Activated naive CD8-positive, alpha-beta T cell treated with anti-CD3 and anti-CD28 coated beads, Interleukin-2, amount 10 ng/mL, durations not matched to agents 7 days and 5 days (primary cell): ENCODE data around the gene LRRC32. TPM values are rescaled to one million over a fixed set of nuclear protein-coding genes. Genes with fewer than 3 reads are reported as not detected.

Experiments used
- ATAC-seq: fragments of 150-1000 bp; cut with Tn5 transposase; one replicate; pipeline ENCODE4 v1.10.0; 2021; ENCODE audit warnings: low read depth, moderate library complexity
- POLR2A ChIA-PET: fragments of 350-600 bp; sonication (Branson Sonifier 250); formaldehyde crosslinking; loops from one replicate; lab custom pipeline; 2021; ENCODE audit warnings: antibody characterized with exemption; lab: Charles Lee
- DNase-seq: peaks from one replicate; pipeline ENCODE4 v3.0.0; 2021
- H3K27ac Mint-ChIP-seq: one replicate; pipeline ENCODE4 v1.8.0; 2022; ENCODE audit warnings: mild to moderate bottlenecking, mixed read lengths
- H3K27me3 Mint-ChIP-seq: one replicate; pipeline ENCODE4 v1.8.0; 2022; ENCODE audit warnings: mild to moderate bottlenecking, moderate library complexity, mixed read lengths
- H3K36me3 Mint-ChIP-seq: one replicate; pipeline ENCODE4 v1.8.0; 2021; ENCODE audit warnings: mild to moderate bottlenecking, mixed read lengths
- H3K4me1 Mint-ChIP-seq: one replicate; pipeline ENCODE4 v1.8.0; 2021; ENCODE audit warnings: mixed read lengths
- H3K4me3 Mint-ChIP-seq: one replicate; pipeline ENCODE4 v1.8.0; 2022; ENCODE audit warnings: mild to moderate bottlenecking, moderate library complexity, mixed read lengths
- H3K9me3 Mint-ChIP-seq: one replicate; pipeline ENCODE4 v1.8.0; 2021; ENCODE audit warnings: mixed read lengths
- total RNA-seq, 2 experiments: library from RNA; stranded (reverse); gene quantifications; one replicate each; pipeline ENCODE4 v1.2.3, GENCODE V29; 2021

Gene LRRC32
- total RNA-seq, 2 experiments from 2014 or later, result 0.34 to 0.75 TPM

GRCh38 chr11:76693806-76694205 lies 23.3 kb upstream of the LRRC32 start:
- no peak for DNase-seq
- Mint-ChIP-seq H3K9me3 (no peaks in the 10 kb centered on the region), H3K27ac (no peak overlapping the region), H3K4me1 (peaks cover 8% of the 10 kb centered on the region), H3K36me3 (no peaks in the 10 kb centered on the region), H3K4me3 (no peak overlapping the region), H3K27me3 (peaks cover 6% of the 10 kb centered on the region)
- POLR2A ChIA-PET, result no interaction called here
- no peak for ATAC-seq

GRCh38 chr11:76692956-76693355 lies 22.4 kb upstream of the LRRC32 start:
- DNase-seq, result no peak
- Mint-ChIP-seq H3K4me3 (no peak overlapping the region), H3K9me3 (no peaks in the 10 kb centered on the region), H3K27me3 (peaks cover 6% of the 10 kb centered on the region), H3K4me1 (peaks cover 8% of the 10 kb centered on the region), H3K36me3 (no peaks in the 10 kb centered on the region), H3K27ac (no peak overlapping the region)
- ATAC-seq, result no peak
- POLR2A ChIA-PET, result interaction anchor here (1.0 kb wide), 1 partner anchor 9 kb away, joined by 3 read pairs; no protein-coding TSS in a partner anchor

DNA sequence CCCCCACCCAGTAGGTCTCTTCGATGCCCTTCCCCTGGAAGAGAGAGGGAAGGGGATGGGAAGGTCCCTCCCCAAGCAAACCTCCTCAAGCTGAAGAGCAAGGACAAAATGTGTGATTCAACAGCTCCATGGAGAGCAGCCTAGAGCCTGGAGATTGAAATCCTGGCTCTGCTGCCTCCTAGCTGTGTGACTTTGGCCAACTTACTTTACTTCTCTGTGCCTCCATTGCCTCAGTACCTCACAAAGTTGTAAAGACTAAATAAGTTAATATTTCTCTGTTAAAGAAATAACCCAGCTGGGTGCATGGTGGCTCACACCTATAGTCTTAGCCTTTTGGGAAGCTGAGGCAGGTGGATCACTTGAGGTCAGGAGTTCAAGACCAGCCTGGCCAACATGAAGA lies 21.1 kb upstream of the LRRC32 start:
- Mint-ChIP-seq H3K9me3 (no peaks in the 10 kb centered on the region), H3K4me3 (no peak overlapping the region), H3K27me3 (peaks cover 6% of the 10 kb centered on the region), H3K36me3 (no peaks in the 10 kb centered on the region), H3K27ac (no peak overlapping the region), H3K4me1 (peaks cover 17% of the 10 kb centered on the region)
- POLR2A ChIA-PET, result no interaction called here
- DNase-seq (no peak), ATAC-seq (no peak)

- H3K27me3 Mint-ChIP-seq, result peaks cover 6% of the 10 kb centered on the region
These were observed 20.2 kb upstream of the LRRC32 start for GRCh38 chr11:76690736-76691135.

DNA sequence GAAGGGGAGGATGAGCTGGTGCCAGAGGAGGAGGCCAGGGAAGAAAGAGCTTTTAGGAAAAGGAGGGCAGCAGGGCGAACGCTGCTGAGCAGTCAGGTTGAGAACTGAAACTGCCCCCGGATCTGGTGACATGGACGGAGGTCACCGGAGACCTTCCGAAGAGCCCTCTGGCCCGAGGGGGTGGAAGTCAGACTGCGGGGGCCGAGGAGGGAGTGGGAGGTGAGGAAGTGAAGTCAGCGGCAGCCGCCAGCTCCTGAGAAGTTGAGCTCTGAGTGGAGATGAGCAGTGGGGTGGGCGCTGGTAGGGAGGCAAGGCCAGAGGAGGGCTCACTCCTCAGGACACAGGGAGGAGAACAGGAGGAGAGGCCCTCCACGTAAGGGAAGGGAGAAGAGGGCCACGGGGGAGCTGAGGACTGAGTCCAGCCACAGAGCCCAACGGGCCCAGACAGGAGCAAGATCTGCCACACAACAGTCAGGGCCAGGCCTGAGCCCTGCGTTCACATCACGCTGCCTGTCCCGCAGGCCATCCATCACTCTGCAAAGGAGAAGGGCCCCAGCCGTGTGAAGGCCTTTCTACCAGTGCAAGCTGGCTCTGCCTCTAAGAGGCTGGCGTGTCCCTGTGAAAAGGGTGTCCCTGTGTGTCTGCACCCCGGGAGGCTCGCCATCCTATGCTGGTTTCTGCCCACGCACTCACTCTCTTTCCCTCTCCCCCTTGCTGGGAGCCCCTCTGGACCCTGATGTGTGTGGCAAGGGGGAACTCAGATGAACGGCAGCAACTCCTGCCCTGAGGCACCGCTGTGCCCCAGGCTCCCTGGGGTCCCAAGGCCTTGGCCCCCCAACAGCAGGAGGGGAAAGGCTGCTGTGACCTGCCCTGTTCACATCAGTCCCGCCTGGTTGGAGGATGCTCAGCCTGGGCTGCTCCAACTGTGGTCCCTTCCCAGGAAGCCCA lies 19.0 kb upstream of the LRRC32 start:
- H3K9me3 Mint-ChIP-seq, result no peaks in the 10 kb centered on the region
- H3K4me1 Mint-ChIP-seq, result peaks cover 22% of the 10 kb centered on the region
- H3K27ac Mint-ChIP-seq, result no peak overlapping the region
- no peaks in the 10 kb centered on the region for H3K36me3 Mint-ChIP-seq
- H3K4me3 Mint-ChIP-seq, result no peak overlapping the region
- DNase-seq (no peak), ATAC-seq (no peak)
- POLR2A ChIA-PET, result no interaction called here
- peaks cover 6% of the 10 kb centered on the region for H3K27me3 Mint-ChIP-seq

More at GRCh38 chr11:76690736-76691135, 20.2 kb upstream of the LRRC32 start:
- no peak overlapping the region for H3K27ac Mint-ChIP-seq
- ATAC-seq, result no peak
- H3K9me3 Mint-ChIP-seq, result no peaks in the 10 kb centered on the region
- peaks cover 22% of the 10 kb centered on the region for H3K4me1 Mint-ChIP-seq
- DNase-seq, result no peak
- H3K4me3 Mint-ChIP-seq, result no peak overlapping the region
- POLR2A ChIA-PET, result no interaction called here
- no peaks in the 10 kb centered on the region for H3K36me3 Mint-ChIP-seq

DNA sequence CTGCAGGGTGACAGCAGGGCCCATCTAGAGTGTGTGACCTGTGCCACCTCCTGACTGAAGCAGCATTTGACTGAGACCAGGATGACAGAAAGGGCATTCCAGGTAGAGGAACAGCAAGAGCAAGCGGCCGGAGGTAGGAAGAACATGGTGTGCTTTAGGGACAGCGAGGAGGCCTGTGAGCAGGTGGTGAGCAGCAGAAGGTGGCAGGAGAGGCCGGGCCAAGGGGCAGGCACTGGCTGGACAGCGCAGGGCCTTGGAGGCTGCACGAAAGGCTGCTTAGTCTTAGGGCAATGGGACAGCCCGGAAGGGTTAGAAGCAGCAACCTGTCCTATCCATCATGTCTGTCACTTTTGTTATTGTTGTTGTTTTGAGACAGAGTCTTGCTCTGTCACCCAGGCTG lies 17.6 kb upstream of the LRRC32 start:
- ATAC-seq (no peak), DNase-seq (no peak)
- POLR2A ChIA-PET, result no interaction called here
- H3K27me3 Mint-ChIP-seq, result peaks cover 3% of the 10 kb centered on the region
- no peak overlapping the region for H3K27ac Mint-ChIP-seq
- peaks cover 22% of the 10 kb centered on the region for H3K4me1 Mint-ChIP-seq
- H3K36me3 Mint-ChIP-seq, result no peaks in the 10 kb centered on the region
- no peaks in the 10 kb centered on the region for H3K9me3 Mint-ChIP-seq
- no peak overlapping the region for H3K4me3 Mint-ChIP-seq

GRCh38 chr11:76686261-76687079 lies 15.9 kb upstream of the LRRC32 start:
- peak overlapping the region; percentile 88 for H3K27ac Mint-ChIP-seq
- no peaks in the 10 kb centered on the region for H3K9me3 Mint-ChIP-seq
- peaks cover 7% of the 10 kb centered on the region for H3K27me3 Mint-ChIP-seq
- peak; percentile 57 for ATAC-seq
- peak overlapping the region; percentile 73 for H3K4me3 Mint-ChIP-seq
- POLR2A ChIA-PET, result interaction anchor here (0.8 to 1.0 kb wide), 2 partner anchors 36 to 452 kb away, joined by 4 to 6 read pairs; no protein-coding TSS in a partner anchor
- no peaks in the 10 kb centered on the region for H3K36me3 Mint-ChIP-seq
- H3K4me1 Mint-ChIP-seq, result peaks cover 22% of the 10 kb centered on the region
- no peak for DNase-seq

- H3K4me3 Mint-ChIP-seq, result peak overlapping the region; percentile 73
- H3K27me3 Mint-ChIP-seq, result peaks cover 7% of the 10 kb centered on the region
- no peaks in the 10 kb centered on the region for H3K9me3 Mint-ChIP-seq
- no peak for ATAC-seq
- H3K4me1 Mint-ChIP-seq, result peaks cover 22% of the 10 kb centered on the region
- no peaks in the 10 kb centered on the region for H3K36me3 Mint-ChIP-seq
- POLR2A ChIA-PET, result interaction anchor here (1.0 kb wide), 1 partner anchor 451 kb away, joined by 6 read pairs; no protein-coding TSS in a partner anchor
- DNase-seq, result no peak
- H3K27ac Mint-ChIP-seq, result peak overlapping the region; percentile 88
These were observed 15.3 kb upstream of the LRRC32 start for GRCh38 chr11:76685831-76686230.

- Mint-ChIP-seq H3K27ac (no peak overlapping the region), H3K36me3 (no peaks in the 10 kb centered on the region), H3K27me3 (peaks cover 7% of the 10 kb centered on the region), H3K9me3 (no peaks in the 10 kb centered on the region), H3K4me3 (no peak overlapping the region), H3K4me1 (peaks cover 22% of the 10 kb centered on the region)
- ATAC-seq (no peak), DNase-seq (no peak)
- POLR2A ChIA-PET, result no interaction called here
These were observed 14.7 kb upstream of the LRRC32 start for GRCh38 chr11:76685237-76685636.

DNA sequence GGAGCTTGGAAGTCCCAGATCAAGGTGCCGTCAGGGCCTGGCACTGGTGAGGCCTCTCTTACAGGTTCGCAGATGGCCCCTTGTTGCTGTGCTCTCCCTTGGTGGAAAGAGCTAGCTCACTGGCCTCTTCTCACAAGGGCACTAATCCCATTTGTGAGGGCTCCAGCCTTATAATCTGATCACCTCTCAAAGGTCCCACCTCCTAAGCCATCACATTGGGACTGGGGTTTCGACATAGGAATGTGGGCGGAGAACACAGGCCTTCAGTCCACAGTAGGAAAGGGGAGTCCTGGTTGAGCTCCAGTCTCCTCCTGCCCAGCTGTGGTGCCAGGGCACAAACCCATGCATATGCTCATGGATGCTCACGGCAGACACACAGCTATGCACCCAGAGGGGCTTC lies 14.0 kb upstream of the LRRC32 start:
- Mint-ChIP-seq H3K9me3 (no peaks in the 10 kb centered on the region), H3K4me3 (no peak overlapping the region), H3K27me3 (peaks cover 9% of the 10 kb centered on the region), H3K4me1 (peaks cover 24% of the 10 kb centered on the region), H3K36me3 (no peaks in the 10 kb centered on the region), H3K27ac (no peak overlapping the region)
- no peak for DNase-seq
- no peak for ATAC-seq
- POLR2A ChIA-PET, result no interaction called here

DNA sequence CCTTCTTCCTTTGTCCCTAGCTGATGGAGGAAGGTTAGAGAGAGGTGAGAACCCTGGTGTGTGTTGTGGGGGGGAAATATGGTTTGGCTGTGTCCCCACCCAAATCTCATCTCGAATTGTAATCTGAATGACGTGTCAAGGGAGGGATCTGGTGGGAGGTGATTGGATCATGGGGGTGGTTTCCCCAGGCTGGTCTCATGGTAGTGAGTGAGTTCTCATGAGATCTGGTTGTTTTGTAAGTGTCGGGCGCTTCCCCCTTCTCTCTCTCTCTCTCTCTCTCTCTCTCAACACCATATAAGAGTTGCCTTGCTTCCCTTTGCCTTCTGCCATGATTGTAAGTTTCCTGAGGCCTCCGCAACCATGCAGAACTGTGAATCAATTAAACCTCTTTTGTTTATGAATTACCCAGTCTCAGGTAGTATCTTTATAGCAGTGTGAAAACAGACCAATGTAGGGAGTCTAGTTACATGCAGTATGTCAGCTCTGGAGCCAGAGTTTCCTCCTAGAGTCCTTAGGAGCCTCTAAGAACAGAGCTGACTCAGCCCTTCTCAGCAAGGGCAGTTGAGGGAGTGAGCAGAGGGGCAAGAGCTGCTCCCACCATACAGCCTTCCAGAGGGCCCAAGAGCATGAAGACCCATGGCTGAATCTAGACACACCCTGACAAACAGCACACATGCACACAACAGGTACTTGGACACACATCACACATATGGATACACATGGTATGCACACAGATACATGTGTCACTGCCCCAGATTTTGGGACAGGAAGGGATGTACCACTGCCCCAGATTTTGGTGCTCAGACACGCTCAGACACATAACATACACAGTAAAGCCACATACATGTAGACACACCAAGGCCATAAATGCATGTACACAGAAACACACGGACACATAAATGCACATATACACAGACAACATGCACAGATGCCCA lies 12.9 kb upstream of the LRRC32 start:
- DNase-seq (no peak), ATAC-seq (no peak)
- Mint-ChIP-seq H3K27ac (no peak overlapping the region), H3K27me3 (peaks cover 13% of the 10 kb centered on the region), H3K9me3 (no peaks in the 10 kb centered on the region), H3K4me1 (peaks cover 30% of the 10 kb centered on the region), H3K4me3 (no peak overlapping the region), H3K36me3 (no peaks in the 10 kb centered on the region)
- POLR2A ChIA-PET, result interaction anchor here (0.8 kb wide), 1 partner anchor 9 kb away, joined by 3 read pairs; no protein-coding TSS in a partner anchor

GRCh38 chr11:76682684-76683083 lies 12.1 kb upstream of the LRRC32 start:
- Mint-ChIP-seq H3K27me3 (peaks cover 14% of the 10 kb centered on the region), H3K4me3 (no peak overlapping the region), H3K27ac (no peak overlapping the region), H3K4me1 (peaks cover 37% of the 10 kb centered on the region), H3K9me3 (no peaks in the 10 kb centered on the region), H3K36me3 (no peaks in the 10 kb centered on the region)
- DNase-seq (no peak), ATAC-seq (no peak)
- POLR2A ChIA-PET, result interaction anchor here (1.6 kb wide), 1 partner anchor 10 kb away, joined by 4 read pairs; no protein-coding TSS in a partner anchor
